WERI-Rb-1 (cell line): ENCODE measurements around the gene TNS4.
"Not testable (repeated sequence)": the region's sequence is repeated elsewhere in the genome, so short reads cannot be mapped to it uniquely, and the experiment has no call there.

Experiments
- DNase-seq: peaks from one replicate; pipeline ENCODE4 v3.0.0-alpha.2; 2020
- H3K27ac ChIP-seq: fragments of 250-450 bp; sonication (Bioruptor Pico); 2 replicates; pipeline ENCODE4 v1.5.1; 2020; ENCODE audit warnings: mild to moderate bottlenecking, moderate library complexity
- H3K27me3 ChIP-seq: fragments of 250-450 bp; sonication (Bioruptor Pico); 2 replicates; pipeline ENCODE4 v1.5.1; 2021; ENCODE audit warnings: mild to moderate bottlenecking, low read depth, moderate library complexity; ENCODE audit not compliant: insufficient read depth, severe bottlenecking
- H3K36me3 ChIP-seq: fragments of 250-450 bp; sonication (Bioruptor Pico); 2 replicates; pipeline ENCODE4 v1.5.1; 2020; ENCODE audit warnings: mild to moderate bottlenecking, moderate library complexity
- H3K4me3 ChIP-seq: 2 replicates; pipeline ENCODE4 v1.5.1; 2011; ENCODE audit warnings: low read depth, mild to moderate bottlenecking, control low read depth, low read length
- H3K9me3 ChIP-seq: fragments of 250-450 bp; sonication (Bioruptor Pico); 2 replicates; pipeline ENCODE4 v1.5.1; 2021; ENCODE audit warnings: mild to moderate bottlenecking, moderate library complexity; ENCODE audit not compliant: severe bottlenecking
- TF ChIP-seq, protein P1 (sequence below): IDR thresholded peaks from 2 replicates; pipeline ENCODE4 v1.5.1; 2011; ENCODE audit warnings: low read depth, mild to moderate bottlenecking, control low read depth, inconsistent platforms, low read length

TNS4 gene

DNA sequence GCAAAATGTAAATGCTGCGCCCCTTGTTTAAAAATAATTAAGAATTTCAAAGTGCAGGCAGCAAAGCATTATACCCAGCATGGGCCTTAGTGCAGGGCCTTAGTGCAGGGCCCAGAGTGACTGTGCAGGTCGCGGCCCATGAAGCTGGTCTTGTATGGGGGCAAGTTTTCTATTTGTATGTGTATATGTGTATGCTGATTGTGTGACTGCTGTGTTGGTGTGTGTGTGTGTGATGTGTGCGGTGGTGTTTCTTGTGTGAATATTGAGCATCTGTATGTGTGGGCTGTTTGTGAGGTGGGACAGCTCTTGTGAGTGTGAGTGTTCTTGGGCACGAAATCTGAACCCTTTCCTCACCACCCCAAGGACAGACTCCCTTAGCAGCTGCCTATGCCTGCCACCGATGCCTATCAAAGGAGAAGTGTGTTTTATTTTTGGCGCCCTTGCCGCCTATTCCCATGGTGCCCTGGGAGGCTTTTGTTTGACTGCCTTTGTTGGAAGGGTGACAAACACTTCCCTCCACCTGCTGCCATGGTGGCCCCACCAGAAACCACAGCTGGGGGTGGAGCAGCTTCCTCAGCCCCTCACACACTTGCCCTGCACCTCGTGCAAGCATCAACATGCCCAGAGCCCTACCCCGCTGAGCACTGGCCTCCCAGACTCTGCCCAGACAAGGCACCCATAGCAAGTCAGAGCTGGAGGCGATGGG lies 45.8 kb upstream of the TNS4 start:
- no peaks in the 10 kb centered on the region for H3K27me3 ChIP-seq
- H3K36me3 ChIP-seq, result no peaks in the 10 kb centered on the region
- TF ChIP-seq, protein P1, sequence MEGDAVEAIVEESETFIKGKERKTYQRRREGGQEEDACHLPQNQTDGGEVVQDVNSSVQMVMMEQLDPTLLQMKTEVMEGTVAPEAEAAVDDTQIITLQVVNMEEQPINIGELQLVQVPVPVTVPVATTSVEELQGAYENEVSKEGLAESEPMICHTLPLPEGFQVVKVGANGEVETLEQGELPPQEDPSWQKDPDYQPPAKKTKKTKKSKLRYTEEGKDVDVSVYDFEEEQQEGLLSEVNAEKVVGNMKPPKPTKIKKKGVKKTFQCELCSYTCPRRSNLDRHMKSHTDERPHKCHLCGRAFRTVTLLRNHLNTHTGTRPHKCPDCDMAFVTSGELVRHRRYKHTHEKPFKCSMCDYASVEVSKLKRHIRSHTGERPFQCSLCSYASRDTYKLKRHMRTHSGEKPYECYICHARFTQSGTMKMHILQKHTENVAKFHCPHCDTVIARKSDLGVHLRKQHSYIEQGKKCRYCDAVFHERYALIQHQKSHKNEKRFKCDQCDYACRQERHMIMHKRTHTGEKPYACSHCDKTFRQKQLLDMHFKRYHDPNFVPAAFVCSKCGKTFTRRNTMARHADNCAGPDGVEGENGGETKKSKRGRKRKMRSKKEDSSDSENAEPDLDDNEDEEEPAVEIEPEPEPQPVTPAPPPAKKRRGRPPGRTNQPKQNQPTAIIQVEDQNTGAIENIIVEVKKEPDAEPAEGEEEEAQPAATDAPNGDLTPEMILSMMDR, result no peak
- H3K4me3 ChIP-seq, result no peak overlapping the region
- DNase-seq, result no peak
- no peak overlapping the region for H3K27ac ChIP-seq
- no peaks in the 10 kb centered on the region for H3K9me3 ChIP-seq

DNA sequence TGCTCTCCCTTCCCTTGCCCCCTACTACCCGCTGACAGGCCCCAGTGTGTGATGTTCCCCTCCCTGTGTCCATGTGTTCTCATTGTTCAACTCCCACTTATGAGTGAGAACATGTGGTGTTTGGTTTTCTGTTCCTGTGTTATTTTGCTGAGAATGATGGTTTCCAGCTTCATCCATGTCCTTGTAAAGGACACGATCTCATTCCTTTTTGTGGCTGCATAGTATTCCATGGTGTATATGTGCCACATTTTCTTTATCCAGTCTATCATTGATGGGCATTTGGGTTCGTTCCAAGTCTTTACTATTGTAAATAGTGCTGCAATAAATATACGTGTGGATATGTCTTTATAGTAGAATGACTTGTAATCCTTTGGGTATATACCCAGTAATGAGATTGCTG lies 45.1 kb upstream of the TNS4 start:
- H3K9me3 ChIP-seq, H3K36me3 ChIP-seq, H3K27ac ChIP-seq, DNase-seq, H3K27me3 ChIP-seq, H3K4me3 ChIP-seq: not testable (repeated sequence)

DNA sequence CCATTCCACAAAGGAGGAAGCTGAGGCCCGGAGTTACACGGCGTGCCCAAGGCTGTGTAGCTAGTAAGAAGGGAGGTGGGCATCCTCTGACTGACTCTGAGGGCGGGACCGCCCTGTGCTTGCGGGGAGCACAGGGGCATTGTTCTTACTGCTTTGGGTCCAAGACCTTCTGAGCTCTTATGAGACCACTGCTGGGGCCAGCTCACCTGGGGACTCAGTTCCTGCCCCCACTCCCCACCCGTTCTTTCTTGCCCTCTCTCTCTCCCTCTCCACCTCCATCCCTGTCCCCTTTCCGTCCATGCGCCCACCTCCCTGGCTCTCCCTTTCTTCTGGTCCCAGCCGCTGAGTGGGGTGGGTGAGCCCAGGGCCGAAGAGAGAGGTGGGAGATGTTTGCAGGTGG lies 44.2 kb upstream of the TNS4 start:
- Histone ChIP-seq H3K4me3 (no peak overlapping the region), H3K9me3 (no peaks in the 10 kb centered on the region), H3K36me3 (no peaks in the 10 kb centered on the region), H3K27ac (no peak overlapping the region), H3K27me3 (no peaks in the 10 kb centered on the region)
- TF ChIP-seq, protein P1, result no peak
- DNase-seq, result no peak

DNA sequence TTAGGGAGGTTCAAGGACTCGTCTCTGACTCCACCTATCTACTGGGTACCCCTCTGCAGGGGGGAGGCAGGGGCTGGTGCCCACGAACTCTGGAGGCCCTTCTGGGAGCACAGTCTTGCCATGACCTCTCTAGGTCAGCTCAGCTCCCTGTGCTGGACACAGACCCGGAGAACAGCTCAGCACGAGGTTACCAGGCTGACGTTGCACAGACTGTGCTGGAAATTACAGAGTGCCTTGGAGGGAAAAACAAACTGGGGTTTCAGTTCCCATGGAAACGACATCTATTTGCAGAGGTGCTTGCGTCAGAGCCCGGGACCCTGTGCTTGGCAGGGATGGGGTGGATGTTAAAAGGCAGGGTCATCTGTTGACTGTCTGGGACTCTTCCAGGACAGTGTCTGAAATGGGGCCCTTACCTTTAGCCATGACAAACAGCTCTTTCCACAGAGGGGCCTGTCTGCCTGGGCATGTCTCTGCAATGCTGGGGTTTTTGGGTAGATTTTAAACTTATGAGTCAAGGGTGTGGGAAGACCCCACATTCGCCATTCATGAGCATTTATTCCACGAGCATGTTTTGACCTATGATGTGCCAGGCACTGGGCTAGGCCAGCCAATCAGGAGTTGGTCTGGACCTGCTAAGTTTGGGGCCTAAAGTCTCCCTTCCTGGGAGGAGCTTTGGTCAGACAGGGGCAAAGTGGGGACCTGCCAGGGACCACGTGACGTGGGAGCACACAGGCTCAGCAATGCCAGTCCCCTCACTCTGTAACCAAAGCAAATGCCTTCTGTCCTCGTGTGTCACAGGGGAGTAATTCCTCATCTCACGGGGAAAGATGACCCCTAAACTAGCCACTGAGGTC lies 41.4 kb upstream of the TNS4 start:
- Histone ChIP-seq H3K27me3 (no peaks in the 10 kb centered on the region), H3K36me3 (no peaks in the 10 kb centered on the region), H3K27ac (no peak overlapping the region; the same call in 1 of the 2 replicates), H3K4me3 (no peak overlapping the region), H3K9me3 (no peaks in the 10 kb centered on the region)
- DNase-seq, result no peak
- TF ChIP-seq, protein P1, result no peak

DNA sequence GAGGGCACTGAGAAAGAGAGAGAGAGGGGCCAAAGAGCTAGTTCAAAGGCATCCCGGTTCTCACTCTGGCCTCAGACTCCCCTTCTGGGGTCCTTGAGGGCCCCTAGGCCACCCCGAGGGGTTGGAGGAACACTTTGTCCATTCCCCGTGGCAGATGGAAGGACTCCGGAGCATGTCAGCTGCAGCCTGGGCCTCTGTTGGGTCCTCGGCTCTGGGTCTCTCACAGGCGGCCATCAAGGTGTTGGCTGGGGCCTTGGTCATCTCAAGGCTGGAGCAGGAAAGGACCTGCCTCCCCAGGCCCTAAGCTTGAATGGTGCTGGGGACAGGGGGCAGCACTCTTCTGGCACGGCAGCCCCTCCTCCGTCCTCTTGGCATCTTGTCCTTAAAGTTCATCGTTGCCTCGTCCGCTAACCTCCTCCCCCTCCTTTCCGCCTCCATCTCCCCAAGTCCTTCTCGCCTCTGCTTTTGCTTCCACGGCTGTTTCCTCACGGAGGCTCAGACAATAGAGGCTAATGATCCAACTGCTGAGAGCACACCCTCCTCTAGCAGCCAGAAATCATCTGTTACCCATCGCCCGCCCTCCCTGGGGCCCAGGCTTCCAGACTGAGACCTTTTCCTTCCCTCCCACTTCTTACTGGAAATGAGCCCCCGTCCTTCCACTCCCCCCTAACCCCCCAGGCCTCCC lies 40.6 kb upstream of the TNS4 start:
- Histone ChIP-seq H3K4me3 (no peak overlapping the region), H3K27me3 (no peaks in the 10 kb centered on the region), H3K9me3 (no peaks in the 10 kb centered on the region), H3K36me3 (no peaks in the 10 kb centered on the region), H3K27ac (no peak overlapping the region)
- TF ChIP-seq, protein P1, result no peak
- DNase-seq, result no peak
